Heart left ventricle (tissue), 16 donors: ENCODE data around the gene GPC6. TPM values are rescaled to one million over a fixed set of nuclear protein-coding genes. Genes with fewer than 3 reads are reported as not detected.

ENCODE experiments used
- ATAC-seq, 4 donors: fragments of 200-7000 bp; cut with Tn5 transposase; one replicate each; pipeline ENCODE4 v1.9.1; 2020 to 2022; ENCODE audit warnings: moderate library complexity in 4 of 4, mild to moderate bottlenecking in 3 of 4, moderate number of reproducible peaks in 1 of 4
- DNase-seq, 5 donors: peaks; one replicate each; pipeline ENCODE4 v3.0.0-alpha.2; 2020
- H3K27ac ChIP-seq, 12 donors: fragments of 200-600 bp; sonication (generic) in 4 of 12; one replicate each; pipeline versions ENCODE4 v1.5.0 to v1.8.0; 2016 to 2022; ENCODE audit warnings: mild to moderate bottlenecking in 2 of 12
- H3K27me3 ChIP-seq, 9 donors: fragments of 200-600 bp; sonication (generic) in 2 of 9; one replicate each; pipeline versions ENCODE4 v1.5.1 to v1.8.0; 2016 to 2022; ENCODE audit warnings: mild to moderate bottlenecking in 3 of 9
- H3K36me3 ChIP-seq, 9 donors: fragments of 200-600 bp; sonication (generic) in 2 of 9; one replicate each; pipeline versions ENCODE4 v1.5.0 to v1.8.0; 2018 to 2022; ENCODE audit warnings: mild to moderate bottlenecking in 2 of 9
- H3K4me1 ChIP-seq, 12 donors: fragments of 200-600 bp; sonication (generic) in 4 of 12; one replicate each; pipeline versions ENCODE4 v1.5.0 to v1.8.0; 2016 to 2022; ENCODE audit warnings: mild to moderate bottlenecking in 3 of 12
- H3K4me3 ChIP-seq, 12 donors: fragments of 200-600 bp; sonication (generic) in 4 of 12; one replicate each; pipeline versions ENCODE4 v1.5.0 to v1.8.0; 2017 to 2022; ENCODE audit warnings: mild to moderate bottlenecking in 9 of 12, moderate library complexity in 4 of 12
- H3K9me3 ChIP-seq, 12 donors: fragments of 200-600 bp; sonication (generic) in 4 of 12; one replicate each; pipeline versions ENCODE4 v1.5.0 to v1.8.0; 2016 to 2022; ENCODE audit warnings: mild to moderate bottlenecking in 1 of 12
- POLR2A ChIP-seq, 2 donors: fragments of 450-650 bp; IDR thresholded peaks; one replicate each; pipeline ENCODE4 v1.6.1; 2017; ENCODE audit warnings: antibody characterized with exemption in 2 of 2, mild to moderate bottlenecking in 2 of 2, moderate library complexity in 2 of 2
- whole genome bisulfite sequencing, 4 donors: extraction: QIAGEN DNeasy Blood & Tissue Kit in 2 of 4; methylation state at CpG; one replicate each; pipeline versions ENCODE4 v1.1.5 to v1.1.7; 2013 to 2018; 5-methylcytosine and 5-hydroxymethylcytosine counted together
- intact Hi-C, 10 donors: fragments of 100-400 bp; cut with DNase I; formaldehyde crosslinking; loops; one replicate each; pipeline versions ENCODE4 v1.11.1 to v1.14.2; 2022
- polyA plus RNA-seq, 2 donors: library from polyadenylated mRNA; stranded (reverse); fragments of 200-250 nt; gene quantifications; one replicate each; pipeline ENCODE4 v1.2.3, GENCODE V29; 2013
- total RNA-seq, 9 donors: library from RNA; depleted of rRNA in 2 of 9; stranded (reverse); fragments of >200 nt in 2 of 9; fragmentation: NEBNext Ultra II Directional in 3 of 9; extraction: Animal tissue kit (Norgen Biotek cat#: 25700) in 3 of 9; gene quantifications; one replicate each; pipeline versions ENCODE4 v1.1.0 to v1.2.4, GENCODE V29; 2016 to 2023
- TF ChIP-seq, protein P1 (sequence below), 12 donors: fragments of 200-600 bp; sonication (generic) in 4 of 12; IDR thresholded peaks; one replicate each; pipeline versions ENCODE4 v1.5.0 to v1.8.0; 2018 to 2022; ENCODE audit warnings: antibody characterized with exemption in 12 of 12, mild to moderate bottlenecking in 5 of 12
- donor health status: ischemic (EF 13 %, LVEDD 7.1; RV severe dilation, severe dysfunction).
- donor health status: healthy with polysubstance abuse.
- donor health status: DM: no; HTN: yes; CAD: no.
- donor health status: DM: no; HTN: no; CAD: no.
- donor health status: ischemic (EF 25% LVEDD 6.9; RV normal size, moderate dysfunction).
- donor health status: ischemic (EF 25% LVEDD 5.7; RV mildly dilated, moderate dysfunction).
- donor health status: healthy.
- donor health status: DM: yes; HTN: yes; CAD: no.
- donor health status: ischemic (EF 35%, LVEDD 5.7; RV mildly dilated, moderate dysfunction).
- donor health status: nonischemic (EF 11% LVEDD 7.7; RV severe dilation, severe dysfunction).
- donor health status: DM: yes; HTN: yes; CAD: no.
- donor health status: PGD.
- donor health status: ischemic (EF 29% LVEDD 5.4; RV normal size, mild dysfunction).
- donor health status: nonischemic (EF 23%, LVEDD 6.1; RV moderate dilation, normal function).

The GPC6 gene
- total and polyA plus RNA-seq, 11 donors, result 0.08 to 6.2 (median 2.0) TPM

DNA sequence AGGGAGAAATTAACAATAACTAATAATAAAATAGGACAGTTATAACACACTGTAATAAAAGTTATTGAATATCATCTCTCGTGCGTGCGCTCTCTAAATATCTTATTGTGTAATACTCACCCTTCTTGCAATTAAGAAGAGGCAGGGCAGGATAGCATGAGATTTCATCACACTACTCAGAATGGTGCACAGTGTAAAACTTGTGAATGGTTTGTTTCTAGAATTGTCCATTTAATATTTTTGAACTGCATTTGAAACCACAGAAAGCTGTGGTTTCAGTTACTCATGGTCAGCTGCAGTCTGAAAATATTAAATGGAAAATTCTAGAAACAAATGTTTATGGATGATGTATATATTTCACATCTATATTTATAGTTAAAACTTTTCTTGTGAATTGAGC, 1091.8 kb downstream of the GPC6 start:
- H3K9me3 ChIP-seq, result no peaks in the 10 kb centered on the region
- ATAC-seq, result no peak
- no peak overlapping the region for H3K4me3 ChIP-seq
- H3K36me3 ChIP-seq, result no peaks in the 10 kb centered on the region
- WGBS, 4 donors, result 76 to 98% (median 80%) methylated on average over 3 of the region's 3 CpGs
- H3K27ac ChIP-seq, result no peak overlapping the region
- no peak for TF ChIP-seq POLR2A (IDR thresholded peaks at IDR 0.05)
- TF ChIP-seq, protein P1, sequence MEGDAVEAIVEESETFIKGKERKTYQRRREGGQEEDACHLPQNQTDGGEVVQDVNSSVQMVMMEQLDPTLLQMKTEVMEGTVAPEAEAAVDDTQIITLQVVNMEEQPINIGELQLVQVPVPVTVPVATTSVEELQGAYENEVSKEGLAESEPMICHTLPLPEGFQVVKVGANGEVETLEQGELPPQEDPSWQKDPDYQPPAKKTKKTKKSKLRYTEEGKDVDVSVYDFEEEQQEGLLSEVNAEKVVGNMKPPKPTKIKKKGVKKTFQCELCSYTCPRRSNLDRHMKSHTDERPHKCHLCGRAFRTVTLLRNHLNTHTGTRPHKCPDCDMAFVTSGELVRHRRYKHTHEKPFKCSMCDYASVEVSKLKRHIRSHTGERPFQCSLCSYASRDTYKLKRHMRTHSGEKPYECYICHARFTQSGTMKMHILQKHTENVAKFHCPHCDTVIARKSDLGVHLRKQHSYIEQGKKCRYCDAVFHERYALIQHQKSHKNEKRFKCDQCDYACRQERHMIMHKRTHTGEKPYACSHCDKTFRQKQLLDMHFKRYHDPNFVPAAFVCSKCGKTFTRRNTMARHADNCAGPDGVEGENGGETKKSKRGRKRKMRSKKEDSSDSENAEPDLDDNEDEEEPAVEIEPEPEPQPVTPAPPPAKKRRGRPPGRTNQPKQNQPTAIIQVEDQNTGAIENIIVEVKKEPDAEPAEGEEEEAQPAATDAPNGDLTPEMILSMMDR (IDR thresholded peaks at IDR 0.05), result no peak
- peaks cover 0 to 8% (median 0%) of the 10 kb centered on the region in 12 donors for H3K4me1 ChIP-seq
- no peaks in the 10 kb centered on the region for H3K27me3 ChIP-seq
- intact Hi-C loops, result no loop called here
- DNase-seq, result no peak

DNA sequence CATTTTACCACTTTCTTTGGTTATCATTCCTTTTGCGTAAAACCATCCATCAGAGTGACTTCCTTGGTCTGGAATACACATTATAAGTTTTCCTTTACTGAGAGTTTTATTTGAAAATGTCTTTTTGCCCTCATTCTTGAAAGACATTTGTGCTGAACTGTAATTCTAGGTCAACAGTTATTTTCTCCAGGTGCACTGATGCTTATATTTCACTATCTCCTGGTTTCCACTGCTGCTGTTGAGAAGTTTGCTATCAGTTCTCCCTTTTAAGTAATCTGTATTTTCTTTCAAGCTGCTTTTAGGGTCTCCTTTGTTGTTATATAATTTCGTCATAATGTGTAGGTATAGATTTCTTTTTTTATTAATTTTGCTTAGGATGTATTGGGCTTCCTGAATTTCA, 1092.9 kb downstream of the GPC6 start:
- H3K36me3 ChIP-seq, result no peaks in the 10 kb centered on the region
- intact Hi-C loops, result no loop called here
- no peak for DNase-seq
- H3K4me3 ChIP-seq, result no peak overlapping the region
- H3K27ac ChIP-seq, result no peak overlapping the region
- no peaks in the 10 kb centered on the region for H3K9me3 ChIP-seq
- no peaks in the 10 kb centered on the region for H3K27me3 ChIP-seq
- no peak for ATAC-seq
- H3K4me1 ChIP-seq, result peaks cover 0 to 8% (median 0%) of the 10 kb centered on the region in 12 donors
- TF ChIP-seq, protein P1 (IDR thresholded peaks at IDR 0.05), result no peak
- TF ChIP-seq POLR2A (IDR thresholded peaks at IDR 0.05), result no peak
- WGBS, 4 donors, result 92 to 98% (median 94%) methylated on average over 2 of the region's 2 CpGs

DNA sequence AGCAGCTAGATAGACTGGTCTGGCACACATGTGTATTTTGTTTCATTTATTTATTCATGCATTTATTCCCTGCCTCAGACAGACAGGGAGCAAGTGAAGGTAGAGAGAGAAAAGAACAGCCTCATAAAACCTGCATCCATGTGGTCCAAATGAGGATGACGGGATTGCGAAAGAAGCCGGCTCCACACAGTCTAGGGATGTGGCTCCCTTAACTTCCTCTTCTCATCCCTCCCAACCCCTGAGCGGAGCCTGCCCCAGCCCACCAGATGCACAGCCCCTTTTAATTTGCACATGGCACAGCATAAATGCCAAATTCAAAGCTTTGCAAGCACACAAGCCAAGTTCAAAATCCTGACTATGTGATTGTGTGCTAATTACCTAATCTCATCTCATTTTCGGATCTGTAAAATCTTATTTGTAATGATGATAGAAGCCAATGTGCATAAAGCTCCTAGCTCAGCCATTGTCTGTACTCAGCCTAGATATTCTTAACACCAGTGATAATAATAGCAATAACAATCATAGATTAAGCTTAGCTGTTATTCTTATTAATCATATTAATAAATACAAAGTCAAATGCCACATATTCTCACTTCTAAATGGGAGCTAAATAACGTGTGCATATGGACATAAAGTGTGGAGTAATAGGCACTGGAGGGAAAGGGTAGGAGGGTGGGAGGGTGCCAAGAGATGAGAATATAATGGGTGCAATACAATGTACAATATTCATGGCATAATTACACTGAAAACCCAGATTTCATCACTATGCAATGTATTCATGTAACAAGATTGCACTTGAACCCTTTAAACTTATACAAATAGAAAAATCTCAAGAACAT, 1096.5 kb downstream of the GPC6 start:
- peaks cover 0 to 30% (median 0%) of the 10 kb centered on the region in 12 donors for H3K4me1 ChIP-seq
- TF ChIP-seq, protein P1 (IDR thresholded peaks at IDR 0.05), result no peak
- no peak for TF ChIP-seq POLR2A (IDR thresholded peaks at IDR 0.05)
- H3K27ac ChIP-seq, result peak overlapping the region in 2 of 12 donors; percentile 24 to 58
- H3K27me3 ChIP-seq, result no peaks in the 10 kb centered on the region
- no peaks in the 10 kb centered on the region for H3K9me3 ChIP-seq
- WGBS, 4 donors, result 88 to 91% (median 89%) methylated on average over 6 of the region's 6 CpGs
- H3K36me3 ChIP-seq, result no peaks in the 10 kb centered on the region
- H3K4me3 ChIP-seq, result no peak overlapping the region
- no peak for DNase-seq
- intact Hi-C loops, result no loop called here
- ATAC-seq, result no peak

DNA sequence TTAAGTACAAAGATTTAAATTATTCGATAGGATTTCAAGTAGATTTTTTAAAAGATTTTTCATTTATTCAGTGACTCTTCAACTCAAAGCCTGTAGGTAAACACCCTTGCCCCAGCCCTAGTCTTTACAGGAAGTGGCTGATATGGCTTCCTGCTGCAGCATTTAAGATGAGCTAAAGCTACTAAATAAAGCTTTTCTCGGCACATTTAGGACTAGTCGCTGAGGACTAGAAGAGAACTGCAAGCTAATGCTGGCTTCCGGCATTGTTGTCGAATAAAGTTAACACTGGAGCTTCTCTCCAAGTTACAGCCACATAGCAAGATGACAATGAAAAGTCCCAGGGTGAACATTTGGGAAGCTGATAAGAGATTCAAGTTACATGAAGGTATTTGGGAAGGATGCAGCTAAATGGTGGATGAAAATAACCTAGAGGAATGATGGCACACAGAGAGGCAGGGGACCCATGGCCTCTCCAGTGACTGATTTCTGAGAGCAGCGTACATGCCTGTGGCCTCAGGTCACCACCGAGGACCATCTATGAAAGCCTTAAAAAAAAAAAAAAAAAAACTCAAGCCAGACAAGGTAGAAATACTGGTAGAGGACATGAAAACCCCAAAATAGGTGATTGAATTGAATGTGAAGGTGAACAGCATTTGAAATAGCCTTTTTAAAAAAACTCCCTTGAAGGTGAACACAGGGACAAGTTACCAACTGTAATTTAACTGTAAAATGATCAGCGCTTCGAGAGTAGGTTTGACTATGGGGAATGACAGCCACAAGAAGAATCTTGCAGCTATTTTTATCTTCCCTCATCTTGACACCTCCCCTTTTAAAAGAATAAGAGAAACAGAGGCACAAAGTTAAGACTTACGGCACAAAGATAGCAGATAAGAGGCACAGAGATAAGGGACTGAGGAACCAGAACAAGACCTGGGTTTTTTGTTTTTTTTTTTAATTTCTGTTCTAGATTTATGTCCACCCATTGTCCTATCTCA, 1097.5 kb downstream of the GPC6 start:
- Histone ChIP-seq H3K4me3 (no peak overlapping the region), H3K27me3 (no peaks in the 10 kb centered on the region), H3K27ac (peak overlapping the region in 4 of 12 donors; percentile 16 to 84 (median 31)), H3K4me1 (peaks cover 0 to 37% (median 0%) of the 10 kb centered on the region in 12 donors), H3K9me3 (no peaks in the 10 kb centered on the region), H3K36me3 (no peaks in the 10 kb centered on the region)
- no peak for ATAC-seq
- no peak for DNase-seq
- TF ChIP-seq, protein P1 (IDR thresholded peaks at IDR 0.05), result no peak
- TF ChIP-seq POLR2A (IDR thresholded peaks at IDR 0.05), result no peak
- intact Hi-C loops, result no loop called here
- 70 to 76% (median 73%) methylated on average over 10 of the region's 10 CpGs for WGBS, 4 donors
